GM18508 (cell line): ENCODE results near the gene ADAMTS9.

Experiments used
- ATAC-seq: cut with Tn5 transposase; IDR thresholded peaks from one replicate; pipeline ENCODE4 v1.9.1; 2021; ENCODE audit warnings: moderate number of reproducible peaks; ENCODE audit not compliant: insufficient read depth, unreplicated experiment

The ADAMTS9 gene

DNA sequence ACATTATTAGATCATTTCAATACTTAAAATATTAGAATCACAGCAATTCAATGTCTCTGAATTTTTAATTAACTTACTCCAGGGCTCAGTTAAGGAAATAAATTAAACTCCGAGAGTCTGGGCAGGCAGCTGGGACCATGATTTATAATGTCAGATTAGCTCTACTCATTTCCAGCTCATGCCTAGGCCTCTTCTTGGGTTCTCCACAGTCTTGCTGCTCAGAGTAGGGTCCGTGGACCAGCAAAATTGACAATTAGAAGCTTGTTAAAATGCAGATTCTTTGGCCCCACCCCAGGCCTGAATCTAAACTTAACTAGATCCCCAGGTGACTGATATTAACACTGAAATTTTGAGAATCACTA, 28.2 kb downstream of the ADAMTS9 start:
- no peak for ATAC-seq

DNA sequence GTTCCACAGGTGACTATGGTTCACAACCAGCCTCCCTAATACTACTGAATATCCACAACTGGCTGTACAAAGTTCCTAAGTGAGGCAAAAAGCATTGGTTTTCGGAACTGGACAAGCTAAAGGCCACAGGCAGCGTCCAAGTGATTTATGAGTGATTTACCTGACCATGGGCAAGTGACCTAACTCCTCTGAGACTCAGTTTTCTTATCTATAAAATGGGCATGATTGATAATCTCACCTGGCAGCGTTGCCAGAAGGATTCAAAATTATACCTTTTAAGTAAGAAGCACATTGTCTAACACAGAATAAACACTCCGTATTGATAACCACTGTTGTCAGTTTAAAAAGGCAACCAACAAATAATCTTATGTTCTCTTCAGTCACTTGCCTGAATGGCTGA, 29.8 kb downstream of the ADAMTS9 start:
- ATAC-seq = no peak

DNA sequence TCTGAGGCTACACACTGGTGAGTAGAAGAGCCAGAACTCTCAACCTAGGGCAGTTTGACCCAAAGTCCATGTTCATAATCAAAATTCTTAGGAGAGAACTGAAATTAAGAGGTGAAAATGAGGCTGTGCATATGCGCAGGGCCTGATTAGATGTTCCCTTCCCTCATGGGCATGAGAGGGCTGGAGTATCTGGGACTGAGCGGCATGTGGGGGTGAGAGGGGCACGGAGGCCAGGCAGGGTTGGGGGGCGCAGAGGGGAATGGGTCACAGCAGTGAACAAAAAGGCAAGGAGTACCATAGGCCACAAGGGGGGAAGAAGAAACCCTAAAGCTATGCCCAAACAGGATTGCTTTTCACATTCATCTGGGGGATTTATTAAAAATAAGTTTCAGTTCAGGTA, 31.3 kb downstream of the ADAMTS9 start:
- ATAC-seq = no peak

DNA sequence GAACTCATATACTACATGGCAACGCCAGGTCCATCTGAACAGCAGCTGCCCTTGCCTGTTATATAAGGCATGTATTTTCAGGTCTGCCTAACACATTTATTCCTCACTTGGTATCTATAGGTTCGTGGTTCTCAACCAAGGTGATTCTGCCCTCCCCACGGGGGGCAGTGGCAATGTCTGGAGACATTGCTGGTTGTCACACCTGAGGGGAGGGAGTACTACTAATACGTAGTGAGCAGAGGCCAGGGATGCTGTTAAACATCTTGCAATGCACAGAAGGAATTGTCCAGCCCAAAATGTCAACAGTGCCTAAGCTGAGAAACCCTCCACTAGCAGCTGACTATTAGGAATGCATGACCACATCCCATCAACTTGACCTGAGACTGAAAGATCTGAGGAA, 32.6 kb downstream of the ADAMTS9 start:
- ATAC-seq = no peak

DNA sequence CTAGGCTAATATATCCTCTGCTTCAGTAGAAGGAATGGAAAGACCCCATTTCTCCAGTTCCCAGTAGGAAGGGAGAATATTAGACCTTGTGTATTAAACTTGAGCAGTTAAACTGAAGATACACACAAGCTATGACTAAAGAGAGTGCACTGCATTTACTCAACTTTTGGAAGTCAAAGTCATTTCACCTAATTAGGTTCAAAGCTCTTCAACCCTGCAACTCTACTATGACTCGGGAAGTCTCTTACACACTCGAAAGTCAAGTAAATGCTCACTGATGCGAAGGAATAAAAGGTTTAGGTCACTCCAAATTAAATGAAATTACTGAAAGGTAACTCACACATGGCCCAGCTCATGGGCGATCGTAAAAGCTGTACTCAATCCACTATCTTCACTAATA, 33.8 kb downstream of the ADAMTS9 start:
- ATAC-seq = no peak

DNA sequence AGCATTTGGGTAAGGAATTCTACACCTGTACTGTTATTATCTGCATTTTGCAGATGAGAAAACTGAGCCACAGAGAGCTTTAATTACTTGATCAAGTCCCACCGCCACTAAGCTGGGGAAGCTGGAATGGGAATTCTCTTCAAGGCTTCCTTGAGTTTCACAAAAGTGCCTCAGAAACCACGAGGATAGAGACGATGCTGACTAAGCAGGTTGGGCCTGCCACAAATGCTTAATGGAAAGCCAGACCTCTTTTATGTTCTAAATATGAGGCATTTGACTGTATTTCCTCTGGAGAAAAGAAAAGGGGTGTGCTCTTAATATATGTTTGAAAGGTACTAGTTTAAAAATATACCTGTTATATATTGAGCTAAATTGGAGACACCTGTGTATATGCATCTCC, 34.7 kb downstream of the ADAMTS9 start:
- no peak for ATAC-seq

DNA sequence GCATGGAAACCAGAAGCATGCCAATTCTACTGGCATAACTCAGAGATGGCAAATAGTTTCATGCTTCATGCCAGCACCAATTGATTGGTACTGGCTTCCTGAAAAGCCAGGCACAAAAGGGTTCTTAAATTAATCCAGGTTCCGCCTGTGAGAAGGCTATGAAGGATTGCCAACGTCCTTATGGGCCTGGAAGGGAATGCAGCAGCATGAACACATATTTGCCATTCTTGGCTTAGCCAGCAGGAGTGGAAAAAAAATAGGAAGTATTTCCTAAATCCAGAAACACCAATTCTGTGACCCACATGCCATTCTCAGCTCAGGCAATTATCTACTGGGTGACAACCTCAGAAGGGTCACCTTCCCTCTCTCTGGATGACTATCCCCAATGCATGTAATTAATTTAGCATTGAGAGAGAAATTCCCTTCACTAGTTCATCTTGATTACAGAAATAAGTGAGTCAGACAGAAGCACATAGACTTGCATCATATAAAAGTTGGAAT, 36.0 kb downstream of the ADAMTS9 start:
- no peak for ATAC-seq

DNA sequence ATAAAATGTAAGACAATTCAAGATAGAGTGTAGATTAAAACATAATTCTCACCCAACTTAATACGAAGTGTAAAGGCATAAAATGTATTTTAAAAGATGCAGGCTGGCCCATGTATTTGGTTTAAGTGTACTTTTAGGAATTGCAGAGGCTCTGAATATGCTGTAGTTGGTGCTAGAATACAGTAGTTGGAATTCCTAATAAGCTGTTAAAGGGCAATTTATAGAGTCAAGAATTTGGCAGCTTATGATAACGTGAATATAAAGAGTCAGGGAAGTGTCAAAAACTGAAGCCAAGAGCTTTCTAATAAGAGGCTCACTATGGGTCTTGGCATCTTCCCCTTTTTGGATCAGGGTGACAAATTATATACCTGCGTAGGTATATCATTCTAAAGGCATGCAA, 36.5 kb downstream of the ADAMTS9 start:
- ATAC-seq = no peak

DNA sequence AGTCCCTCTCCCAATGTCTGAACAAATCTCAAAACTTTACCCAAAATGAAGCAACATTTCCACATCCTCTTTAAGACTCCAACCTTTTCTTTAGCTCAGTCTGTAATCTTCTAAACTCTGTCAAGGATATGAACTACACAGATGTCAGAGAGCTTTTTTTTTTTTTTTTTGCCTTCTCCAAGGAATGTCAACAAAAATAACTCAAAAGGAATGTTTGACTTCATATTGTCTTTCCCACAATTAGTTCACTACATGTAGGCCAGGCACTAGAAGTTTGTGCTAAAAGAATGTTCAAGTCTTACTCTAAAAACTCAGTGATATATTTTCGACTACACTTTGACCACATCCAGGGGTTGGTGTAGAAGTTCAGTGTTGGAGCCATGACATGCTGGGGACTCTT, 37.1 kb downstream of the ADAMTS9 start:
- no peak for ATAC-seq

DNA sequence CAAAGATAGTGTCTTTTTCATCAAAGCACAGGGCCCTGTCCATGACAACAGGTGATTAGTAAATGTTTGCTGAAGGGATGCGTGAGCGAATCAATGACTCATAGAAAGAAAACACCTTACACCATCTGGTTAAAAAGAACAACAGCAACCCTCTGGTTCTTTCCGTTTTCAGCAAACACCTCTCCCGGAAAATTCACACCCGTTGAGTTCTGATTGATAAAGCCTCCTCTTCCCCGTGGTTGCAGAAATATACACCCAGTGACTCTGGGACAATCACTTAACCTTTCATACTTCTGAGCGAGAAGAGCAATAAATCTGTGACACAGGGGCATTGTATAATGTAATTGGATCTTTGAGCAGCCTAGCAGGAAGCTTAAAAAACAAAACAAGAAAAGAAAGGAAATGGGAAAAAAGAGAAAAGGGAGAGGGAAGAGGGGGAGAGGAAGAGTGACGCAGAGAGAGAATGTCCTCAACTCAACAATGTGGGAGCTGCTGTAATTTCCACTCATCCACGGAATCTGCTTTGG, 37.6 kb downstream of the ADAMTS9 start:
- no peak for ATAC-seq

DNA sequence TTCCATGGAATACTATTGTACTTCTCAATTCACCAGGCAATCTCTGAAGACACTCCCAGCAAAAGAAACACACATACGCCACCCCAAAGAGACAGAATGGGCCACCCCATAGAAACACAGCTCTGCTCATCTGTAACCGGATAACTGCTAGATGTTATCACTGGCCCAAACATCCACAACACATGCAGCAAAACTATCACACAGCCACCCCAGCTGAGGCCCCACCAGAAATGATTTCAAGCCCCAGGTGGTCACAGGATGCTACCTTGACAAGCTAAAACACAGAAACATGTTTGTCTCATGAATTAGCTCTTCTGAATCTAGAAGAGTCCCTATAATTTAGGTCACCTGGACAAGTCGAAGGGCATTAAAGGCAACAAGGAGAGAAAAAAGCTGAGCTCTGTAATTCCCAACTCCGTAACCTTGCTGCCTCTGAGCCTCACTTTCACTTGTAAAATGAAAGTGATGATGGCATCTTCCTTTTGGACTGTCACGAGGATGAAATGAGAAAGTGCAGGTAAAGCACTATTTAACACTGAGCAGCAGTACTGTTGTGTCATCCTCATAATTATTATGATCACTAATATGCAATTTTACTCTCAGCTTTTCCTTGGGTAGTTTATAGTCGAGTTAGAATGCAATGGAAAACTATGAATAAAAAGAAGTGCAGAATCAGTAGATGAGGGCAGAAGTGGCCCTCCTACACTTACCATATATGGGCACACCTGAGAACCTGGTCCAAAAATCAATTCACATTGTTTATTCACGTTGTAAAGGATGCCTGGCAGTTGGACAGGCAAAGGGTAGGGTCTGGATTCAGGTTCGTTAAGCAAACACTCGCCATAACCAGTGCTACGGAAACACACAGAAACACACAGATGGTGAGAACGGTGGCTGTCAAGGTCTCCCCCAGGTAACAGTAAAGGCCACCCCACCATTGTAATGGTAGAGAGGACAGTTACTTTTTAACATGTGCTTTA, 38.6 kb downstream of the ADAMTS9 start:
- no peak for ATAC-seq

DNA sequence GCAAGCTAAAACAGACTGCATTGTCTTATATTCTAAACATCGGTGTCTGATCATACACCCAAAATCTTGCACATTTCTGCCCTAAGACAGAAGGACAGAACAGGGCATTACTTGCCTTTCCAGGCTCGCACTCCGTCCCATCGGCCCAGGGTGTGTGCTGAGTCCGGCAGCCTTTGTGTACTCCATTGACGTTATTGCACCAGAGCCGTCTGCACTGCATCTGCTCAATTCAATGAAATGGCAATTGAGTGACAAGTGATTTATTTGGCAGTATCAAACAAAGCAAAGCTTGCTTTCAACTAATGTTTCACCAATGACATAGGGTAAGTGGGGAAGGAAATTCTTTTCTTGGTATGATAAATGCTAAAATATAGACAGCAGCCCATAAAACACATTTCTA, 40.0 kb downstream of the ADAMTS9 start:
- ATAC-seq = no peak

DNA sequence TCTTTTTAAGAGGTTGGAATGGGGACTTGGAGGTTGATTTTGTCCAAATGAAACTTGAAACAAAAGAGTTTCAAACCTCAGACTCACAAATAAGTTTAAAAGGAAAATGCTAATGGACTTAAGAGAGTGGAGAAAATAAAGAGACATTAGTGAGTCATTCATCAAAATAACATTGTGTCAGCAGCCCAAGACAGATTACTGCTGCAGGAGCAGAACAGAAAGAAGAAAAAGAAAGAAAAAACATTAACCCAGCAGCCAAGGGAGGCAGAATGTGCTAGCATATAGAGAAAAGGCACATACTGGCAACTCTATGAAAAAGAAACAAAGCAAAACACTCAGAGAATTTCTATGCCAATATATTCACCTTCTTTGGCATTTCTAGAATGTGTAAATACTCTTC, 42.6 kb downstream of the ADAMTS9 start:
- ATAC-seq = no peak

DNA sequence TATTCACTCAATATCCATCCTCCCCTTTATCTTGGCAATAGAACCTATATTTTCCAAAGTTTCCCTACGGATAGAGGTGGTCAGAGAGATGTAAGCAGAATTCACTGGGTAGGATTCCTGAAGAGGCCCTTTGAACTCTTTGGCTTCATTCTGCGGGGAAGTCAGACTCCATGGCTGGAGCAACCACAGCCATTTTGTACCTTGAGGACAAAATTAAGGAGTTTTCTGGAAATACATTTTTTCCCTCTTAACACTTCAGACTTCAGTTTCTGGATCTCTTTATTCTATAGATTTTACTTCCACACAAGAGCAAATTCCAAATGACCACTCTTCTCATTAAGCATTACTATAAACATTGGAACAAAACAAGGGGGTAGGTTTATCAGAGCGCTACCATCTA, 43.3 kb downstream of the ADAMTS9 start:
- no peak for ATAC-seq

DNA sequence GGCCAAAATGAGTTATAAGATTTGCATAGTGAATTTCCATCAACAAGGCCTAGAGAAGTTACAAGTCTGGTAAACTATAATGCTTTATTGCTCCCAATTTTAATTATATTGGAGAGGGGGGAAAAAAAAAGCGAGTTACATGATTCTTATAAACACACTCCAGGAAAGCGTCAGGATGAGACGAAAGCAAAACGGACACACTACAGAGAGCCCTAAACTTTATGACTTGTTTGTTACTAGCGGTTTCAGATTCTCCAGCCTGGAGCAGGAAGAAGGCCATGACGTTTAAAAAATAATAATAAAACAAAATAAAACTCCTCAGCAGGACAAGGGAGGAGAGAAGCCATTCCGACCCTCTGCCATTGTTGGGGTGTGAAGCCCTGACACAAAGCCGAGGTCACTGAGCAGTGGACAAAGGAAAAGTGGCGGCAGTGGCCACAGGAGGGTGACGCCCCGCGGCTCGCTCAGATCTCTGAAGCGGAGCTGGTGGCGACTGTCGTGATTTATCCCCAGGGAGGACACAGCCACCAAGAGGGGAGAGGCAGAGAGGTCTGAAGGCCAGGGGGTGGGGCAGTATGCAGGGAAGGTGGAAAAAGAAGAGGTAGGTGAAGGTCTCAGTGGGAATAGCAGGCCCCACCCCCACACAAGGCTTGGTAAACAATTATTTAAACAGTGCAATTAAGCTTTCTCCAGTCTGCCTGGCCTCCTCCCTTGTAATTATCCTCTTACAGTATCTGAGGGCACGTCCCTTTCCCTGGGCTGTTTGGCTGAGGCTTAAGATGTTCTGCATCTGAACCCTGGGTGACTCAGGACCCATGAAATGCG, 45.3 kb downstream of the ADAMTS9 start:
- ATAC-seq = no peak

DNA sequence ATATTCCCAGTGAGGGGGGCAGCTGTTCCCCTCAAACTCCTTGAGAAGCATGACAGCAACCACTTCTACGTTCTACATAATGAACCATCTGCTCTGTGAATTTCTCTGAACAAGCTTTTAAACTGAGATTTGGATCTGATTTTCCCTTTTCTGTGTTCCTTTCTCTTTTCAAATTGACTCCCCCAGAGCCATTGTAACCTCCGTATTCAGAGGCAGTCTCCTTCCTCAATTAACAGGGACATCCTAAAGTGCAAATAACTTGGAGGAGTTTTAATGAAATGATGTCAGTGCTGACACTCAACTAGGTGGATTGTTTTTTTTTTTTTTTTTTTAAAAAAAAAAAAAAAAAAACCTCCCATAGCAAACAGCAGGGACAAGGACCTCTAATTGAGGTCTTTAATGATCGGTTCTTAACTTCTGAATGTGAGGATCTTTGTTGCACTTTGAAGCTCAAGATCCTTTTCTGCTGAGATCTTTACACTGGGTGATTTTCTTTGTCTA, 48.8 kb downstream of the ADAMTS9 start:
- no peak for ATAC-seq

DNA sequence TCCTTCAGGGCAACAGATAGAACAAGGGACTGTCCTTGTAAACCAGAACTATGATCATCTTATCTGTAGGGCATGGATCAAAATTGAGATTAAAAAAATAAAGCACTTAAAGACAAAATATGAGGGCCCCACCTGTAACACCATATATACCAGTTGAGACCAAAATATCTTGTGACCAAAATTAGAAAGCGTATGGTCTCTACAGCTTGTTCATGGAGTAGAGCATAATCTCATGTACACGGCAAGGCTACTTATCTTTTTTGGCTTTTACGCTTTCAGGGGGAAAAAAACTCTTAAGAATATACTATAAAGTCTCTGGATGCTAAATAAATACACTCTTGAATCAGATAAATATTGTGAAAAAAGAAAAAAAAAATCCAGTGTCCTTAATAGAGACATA, 49.3 kb downstream of the ADAMTS9 start:
- no peak for ATAC-seq

DNA sequence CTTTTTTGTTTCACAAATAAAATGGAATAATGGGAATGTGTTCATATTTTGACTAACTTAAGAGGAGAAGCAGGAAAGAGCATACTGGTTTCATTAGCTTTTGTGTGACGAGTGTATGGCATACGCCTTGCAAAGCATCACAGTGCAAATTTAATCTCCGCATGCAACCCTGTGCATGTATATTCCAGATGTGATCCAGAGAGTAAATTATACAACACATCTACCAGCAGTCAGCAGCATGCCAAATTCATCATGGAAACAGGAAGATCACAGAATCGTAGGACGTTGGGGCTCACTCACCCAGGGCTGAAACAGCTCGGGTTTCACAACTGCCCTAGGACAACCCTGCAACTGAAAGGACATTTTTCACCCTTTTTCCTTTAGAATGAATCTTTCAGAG, 53.4 kb downstream of the ADAMTS9 start:
- no peak for ATAC-seq

DNA sequence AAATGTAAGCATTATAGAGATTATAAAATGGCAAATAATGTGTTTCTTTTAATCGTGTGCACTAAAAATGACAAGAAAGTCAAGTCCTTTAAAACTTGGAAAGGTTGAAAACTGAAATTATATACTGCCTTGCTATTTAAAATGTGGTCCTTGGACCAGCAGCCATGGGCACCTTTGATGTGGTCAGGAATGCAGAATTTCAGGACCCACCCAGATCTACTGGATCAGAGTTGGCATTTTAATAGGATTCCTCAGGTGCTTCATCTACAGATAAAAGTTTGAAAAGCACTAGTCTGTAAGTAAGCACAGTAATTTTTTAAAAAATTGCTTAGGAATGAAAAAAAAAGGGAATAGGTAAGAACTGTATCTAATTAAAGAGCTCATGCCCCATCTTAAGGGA, 55.8 kb downstream of the ADAMTS9 start:
- no peak for ATAC-seq

DNA sequence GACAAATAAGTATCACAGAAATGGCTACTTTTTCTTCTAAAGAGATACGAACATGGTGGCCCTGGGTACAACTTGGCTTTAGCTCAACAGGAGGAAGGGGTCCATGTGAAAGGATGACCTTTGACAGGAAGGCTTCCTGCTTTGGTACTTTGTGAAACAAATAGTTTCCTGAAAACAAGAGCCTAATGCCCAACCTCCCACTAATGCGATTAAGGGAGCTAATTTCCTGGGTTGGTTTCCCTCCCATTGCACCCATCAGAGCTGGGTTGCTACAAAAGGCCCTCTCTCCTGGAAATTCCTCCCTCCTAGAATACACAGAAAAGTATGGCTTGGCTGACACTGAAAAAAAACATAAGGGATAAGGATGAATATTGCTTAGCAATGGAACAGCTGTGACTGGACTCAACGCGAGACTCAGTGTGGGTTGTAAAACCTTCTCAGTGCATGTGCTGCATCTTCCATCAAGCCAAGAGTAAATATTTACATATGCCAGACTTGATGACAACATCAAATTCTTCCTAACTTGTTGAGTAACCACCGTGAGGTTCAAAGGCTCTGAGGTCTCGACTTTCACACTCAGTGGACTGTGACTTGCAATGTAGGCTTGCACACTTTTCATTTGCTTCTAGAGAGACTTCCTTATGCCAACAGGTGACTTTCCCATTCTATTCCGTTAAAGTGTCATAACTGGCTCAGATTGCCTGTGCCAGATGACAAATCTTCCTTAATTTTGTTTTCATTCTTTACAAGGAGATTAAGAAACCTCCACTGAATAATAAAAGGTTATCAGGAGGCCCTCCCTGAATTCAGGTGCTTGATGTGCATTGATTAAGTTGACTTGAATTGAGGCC, 60.1 kb downstream of the ADAMTS9 start:
- no peak for ATAC-seq
